Measurements from ENCODE around the gene GBP4. TPM values are rescaled to one million over a fixed set of nuclear protein-coding genes. Genes with fewer than 3 reads are reported as not detected.

The GBP4 gene
- total and polyA plus RNA-seq, 9 of the 15 experiments (the other 6 are each of a cell fraction or from before 2014, with no cell fraction given): 0.04 to 0.40 (median 0.11) TPM

GRCh38 chr1:89165811-89166210 lies 32.9 kb downstream of the GBP4 start (continued):
- no peak for TF ChIP-seq E2F6 (IDR thresholded peaks at IDR 0.05; ENCODE audit: borderline replicate concordance in 1 of 2, extremely low read depth in 1 of 2, insufficient read depth in 1 of 2, insufficient read length in 1 of 2, low read depth in 1 of 2, low read length in 1 of 2, poor library complexity in 1 of 2, severe bottlenecking in 1 of 2)
- TF ChIP-seq NFE2 (IDR thresholded peaks at IDR 0.05; ENCODE audit: low read depth): no peak

GRCh38 chr1:89151047-89151446 lies 47.7 kb downstream of the GBP4 start:
- no peaks in the 10 kb centered on the region for H3K27me3 ChIP-seq (ENCODE audit: control insufficient read depth in 2 of 2, insufficient read depth in 2 of 2, low read length in 2 of 2)
- H3K9me3 ChIP-seq (replicated peaks; ENCODE audit: control insufficient read depth, insufficient read depth, low read depth, low read length): no peaks in the 10 kb centered on the region
- DNase-seq (ENCODE audit: extremely low read depth in 1 of 4, low spot score in 3 of 4) (no peak), FAIRE-seq (no peak), ATAC-seq (no peak)
- H2AFZ ChIP-seq (ENCODE audit: low read depth, low read length): no peak overlapping the region
- WGBS (ENCODE audit: insufficient coverage, low coverage, missing lambda C conversion rate): 0% methylated on average over 1 of the region's 1 CpG
- intact Hi-C loops (cut with micrococcal nuclease) (no loop called here), in situ Hi-C loops (cut with MboI) (no loop called here)
- H3K36me3 ChIP-seq (ENCODE audit: control insufficient read depth, insufficient read depth, low read length): no peaks in the 10 kb centered on the region
- no peak overlapping the region for H3K9ac ChIP-seq (ENCODE audit: insufficient read depth in 1 of 2, low read depth in 2 of 2, low read length in 2 of 2)
- H3K9me1 ChIP-seq (ENCODE audit: control insufficient read depth, insufficient read depth, low read length): no peaks in the 10 kb centered on the region
- H3K4me2 ChIP-seq (ENCODE audit: insufficient read depth, low read length): no peak overlapping the region
- CTCF ChIA-PET (ENCODE audit: low intra/inter-chr PET ratio): no interaction called here
- no peak overlapping the region for H3K4me3 ChIP-seq
- POLR2A ChIA-PET: no interaction called here
- no peaks in the 10 kb centered on the region for H3K4me1 ChIP-seq (replicated peaks in 1 of 2; ENCODE audit: control insufficient read depth in 2 of 2, insufficient read depth in 2 of 2, low read length in 2 of 2)
- BruUV-seq (replicated peaks): no TSS peak
- H3K27ac ChIP-seq (ENCODE audit: extremely low read depth, low read depth, low read length): no peak overlapping the region
- no peaks in the 10 kb centered on the region for H4K20me1 ChIP-seq (replicated peaks; ENCODE audit: control insufficient read depth, insufficient read depth, low read length)
- H3K79me2 ChIP-seq (ENCODE audit: control insufficient read depth, insufficient read depth, low read length): no peaks in the 10 kb centered on the region
- TF ChIP-seq KDM4B (IDR thresholded peaks at IDR 0.05; ENCODE audit: borderline replicate concordance in 2 of 2, low read depth in 1 of 2) (no peak), ELF4 (CRISPR knock-in tag; IDR thresholded peaks at IDR 0.05) (no peak), ZNF77 (CRISPR knock-in tag; IDR thresholded peaks at IDR 0.05) (no peak), ZNF717 (CRISPR knock-in tag; IDR thresholded peaks at IDR 0.05) (no peak), SIN3B (IDR thresholded peaks at IDR 0.05; ENCODE audit: low read depth) (no peak), TSC22D4 (tag; IDR thresholded peaks at IDR 0.05) (no peak), ZNF511 (CRISPR knock-in tag; IDR thresholded peaks at IDR 0.05) (no peak), KDM1A (IDR thresholded peaks at IDR 0.05) (no peak), CBX8 (IDR thresholded peaks at IDR 0.05; ENCODE audit: borderline replicate concordance, extremely low read depth, low read depth, low read length, poor library complexity, severe bottlenecking) (no peak), RHOXF2B (CRISPR knock-in tag; conservative IDR thresholded peaks at IDR 0.05) (no peak), CBFA2T2 (conservative IDR thresholded peaks at IDR 0.05) (no peak), ZNF592 (IDR thresholded peaks at IDR 0.05) (no peak), FOXK1 (CRISPR knock-in tag; IDR thresholded peaks at IDR 0.05; ENCODE audit: borderline replicate concordance) (no peak)

All from K562 (cell line).